AG04449 (cell line): Measurements from ENCODE around the gene CAMK4.
"Not testable (repeated sequence)": the region's sequence is repeated elsewhere in the genome, so short reads cannot be mapped to it uniquely, and the experiment has no call there.

Experiments used
- CTCF ChIA-PET: fragments of 350-600 bp; formaldehyde crosslinking; extraction: SDS; loops from one replicate; lab custom pipeline; 2021; ENCODE audit warnings: antibody characterized with exemption; lab: Yijun Ruan, JAX
- POLR2A ChIA-PET: fragments of 400-600, 350-600 bp; formaldehyde crosslinking; extraction: SDS; loops from one replicate; lab custom pipeline; 2020; ENCODE audit warnings: antibody characterized with exemption, inconsistent platforms; lab: Yijun Ruan, JAX
- DNase-seq: peaks from one replicate; pipeline ENCODE4 v3.0.0-alpha.2; 2010; ENCODE audit warnings: low read depth, low spot score
- H3K4me3 ChIP-seq: 2 replicates; pipeline ENCODE4 v1.5.1; 2011; ENCODE audit warnings: low read depth, mild to moderate bottlenecking, control low read depth, low read length
- CTCF ChIP-seq: IDR thresholded peaks from one replicate; pipeline ENCODE4 v1.5.1; 2011; ENCODE audit warnings: mild to moderate bottlenecking, moderate library complexity, low read length, control low read depth, inconsistent platforms; ENCODE audit not compliant: insufficient read depth; ENCODE audit errors: missing control alignments

Gene CAMK4

DNA sequence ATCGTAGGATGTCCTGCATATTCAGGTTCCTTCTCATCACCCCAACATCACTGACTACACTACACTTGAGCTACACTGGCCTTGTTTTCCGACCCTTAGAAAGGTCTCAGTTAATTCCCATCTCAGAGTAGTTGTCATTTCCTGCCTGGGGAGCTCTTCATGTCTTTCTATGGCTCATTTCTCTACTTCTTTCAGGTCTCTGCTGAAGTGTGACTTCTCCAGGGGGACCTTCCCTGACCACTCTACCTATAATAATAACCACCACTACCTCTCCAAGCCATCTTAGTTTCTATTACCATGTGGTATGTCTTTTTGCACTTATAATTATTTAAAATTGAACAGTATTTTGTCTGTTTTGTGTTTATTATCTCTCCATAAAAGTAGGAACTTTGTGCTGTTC, 174.9 kb downstream of the CAMK4 start:
- TF ChIP-seq CTCF = no peak
- no peak for DNase-seq
- H3K4me3 ChIP-seq = no peak overlapping the region
- POLR2A ChIA-PET = no interaction called here
- CTCF ChIA-PET = no interaction called here

- TF ChIP-seq CTCF = peak; percentile 8
- ChIA-PET POLR2A (no interaction called here), CTCF (no interaction called here)
- H3K4me3 ChIP-seq = no peak overlapping the region
- DNase-seq = no peak
Measured at GRCh38 chr5:111401906-111402305, 177.7 kb downstream of the CAMK4 start.

GRCh38 chr5:111404270-111404769, 180.1 kb downstream of the CAMK4 start:
- CTCF ChIA-PET = no interaction called here
- no peak for TF ChIP-seq CTCF
- no peak overlapping the region for H3K4me3 ChIP-seq
- POLR2A ChIA-PET = no interaction called here
- no peak for DNase-seq

- ChIA-PET CTCF (no interaction called here), POLR2A (no interaction called here)
- no peak for DNase-seq
- no peak for TF ChIP-seq CTCF
- no peak overlapping the region for H3K4me3 ChIP-seq
Measured at GRCh38 chr5:111407562-111407961, 183.4 kb downstream of the CAMK4 start.

DNA sequence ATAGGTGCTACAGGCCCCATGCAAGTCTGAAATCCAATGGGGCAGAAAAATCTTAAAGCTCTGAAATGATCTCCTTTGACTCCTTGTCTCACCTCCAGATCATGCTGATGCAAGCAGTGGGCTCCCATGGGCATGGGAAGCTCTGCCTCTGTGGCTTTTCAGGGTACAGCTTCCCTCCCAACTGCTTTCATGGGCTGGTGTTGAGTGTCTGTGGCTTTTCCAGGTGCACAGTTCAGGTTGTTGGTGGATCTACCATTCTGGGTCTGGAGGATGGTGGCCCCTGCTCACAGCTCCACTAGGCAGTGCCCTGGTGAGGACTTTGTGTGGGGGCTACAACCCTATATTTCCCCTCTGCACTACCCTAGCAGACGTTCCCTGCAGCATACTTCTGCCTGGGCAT, 184.6 kb downstream of the CAMK4 start:
- CTCF ChIA-PET = no interaction called here
- DNase-seq = no peak
- no peak overlapping the region for H3K4me3 ChIP-seq
- TF ChIP-seq CTCF = no peak
- POLR2A ChIA-PET = no interaction called here

- H3K4me3 ChIP-seq, CTCF ChIA-PET, POLR2A ChIA-PET, DNase-seq: not testable (repeated sequence)
Measured at GRCh38 chr5:111409266-111409665, 185.1 kb downstream of the CAMK4 start.

DNA sequence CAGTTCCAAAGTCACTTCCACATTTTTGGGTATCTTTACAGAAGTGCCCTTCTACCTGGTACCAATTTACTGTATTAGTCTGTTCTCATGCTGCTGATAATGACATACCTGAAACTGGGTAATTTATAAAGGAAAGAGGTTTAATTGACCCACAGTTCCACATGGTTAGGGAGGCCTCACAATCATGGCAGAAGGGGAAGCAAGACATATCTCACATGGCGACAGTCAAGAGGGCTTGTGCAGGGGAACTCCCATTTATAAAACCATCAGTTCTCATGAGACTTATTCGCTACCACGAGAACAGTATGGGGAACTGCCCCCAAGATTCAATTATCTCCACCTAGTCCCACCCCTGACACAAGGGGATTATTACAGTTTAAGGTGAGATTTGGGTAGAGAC, 185.9 kb downstream of the CAMK4 start:
- DNase-seq, POLR2A ChIA-PET, H3K4me3 ChIP-seq, CTCF ChIA-PET: not testable (repeated sequence)

GRCh38 chr5:111411301-111411700, 187.1 kb downstream of the CAMK4 start:
- ChIA-PET CTCF (no interaction called here), POLR2A (no interaction called here)
- DNase-seq = no peak
- TF ChIP-seq CTCF = no peak
- H3K4me3 ChIP-seq = no peak overlapping the region
